CD4-positive, alpha-beta memory T cell (primary cell): ENCODE measurements around the gene SIGLEC8. TPM values are rescaled to one million over a fixed set of nuclear protein-coding genes. Genes with fewer than 3 reads are reported as not detected.
A peak's percentile ranks its signal among the peaks of the same experiment; 100 is the strongest.

Source experiments
- CTCF ChIA-PET: fragments of 350-600 bp; sonication (Branson Sonifier 250); formaldehyde crosslinking; loops from one replicate; lab custom pipeline; 2021; ENCODE audit warnings: inconsistent platforms; ENCODE audit not compliant: partially characterized antibody; lab: Charles Lee
- POLR2A ChIA-PET: fragments of 350-600 bp; sonication (Branson Sonifier 250); formaldehyde crosslinking; loops from one replicate; lab custom pipeline; 2021; ENCODE audit not compliant: partially characterized antibody; lab: Charles Lee
- DNase-seq, 5 donors: peaks; one replicate each; pipeline versions ENCODE4 v3.0.0 to v3.0.0-alpha.2; 2020 to 2022; ENCODE audit warnings: mixed read lengths in 1 of 5
- H3K27ac ChIP-seq: one replicate; pipeline ENCODE4 v1.7.0; 2013; ENCODE audit warnings: low read depth, low read length
- H3K27me3 ChIP-seq: 2 replicates; pipeline ENCODE4 v1.7.0; 2013; ENCODE audit warnings: mild to moderate bottlenecking, low read length, moderate library complexity; ENCODE audit not compliant: insufficient read depth
- H3K36me3 ChIP-seq: 2 replicates; pipeline ENCODE4 v1.7.0; 2013; ENCODE audit warnings: mild to moderate bottlenecking, low read length, moderate library complexity; ENCODE audit not compliant: insufficient read depth
- H3K4me1 ChIP-seq: 2 replicates; pipeline ENCODE4 v1.7.0; 2013; ENCODE audit warnings: mild to moderate bottlenecking, low read length, moderate library complexity; ENCODE audit not compliant: insufficient read depth
- H3K4me3 ChIP-seq, 2 donors: one replicate each; pipeline ENCODE4 v1.7.0; 2013; ENCODE audit warnings: low read length in 2 of 2, mild to moderate bottlenecking in 1 of 2
- H3K9me3 ChIP-seq, 2 donors: one replicate each; pipeline ENCODE4 v1.7.0; 2013; ENCODE audit warnings: low read length in 2 of 2, control low read depth in 1 of 2; ENCODE audit not compliant: control insufficient read depth in 1 of 2
- H3K27ac Mint-ChIP-seq, 7 donors: one replicate each; pipeline ENCODE4 v1.8.0; 2020 to 2021; ENCODE audit warnings: mixed read lengths in 7 of 7, mild to moderate bottlenecking in 6 of 7, inconsistent platforms in 3 of 7, moderate library complexity in 3 of 7
- H3K27me3 Mint-ChIP-seq, 2 donors: one replicate each; pipeline ENCODE4 v1.8.0; 2020 to 2021; ENCODE audit warnings: mixed read lengths in 2 of 2
- H3K36me3 Mint-ChIP-seq, 2 donors: one replicate each; pipeline ENCODE4 v1.8.0; 2020 to 2021; ENCODE audit warnings: mixed read lengths in 2 of 2, inconsistent platforms in 1 of 2, mild to moderate bottlenecking in 1 of 2
- H3K4me1 Mint-ChIP-seq, 4 donors: one replicate each; pipeline ENCODE4 v1.8.0; 2020 to 2021; ENCODE audit warnings: mixed read lengths in 4 of 4, mild to moderate bottlenecking in 1 of 4
- H3K4me3 Mint-ChIP-seq, 8 donors: one replicate each; pipeline ENCODE4 v1.8.0; 2020 to 2021; ENCODE audit warnings: mixed read lengths in 8 of 8, mild to moderate bottlenecking in 7 of 8, moderate library complexity in 6 of 8, inconsistent platforms in 3 of 8
- H3K9me3 Mint-ChIP-seq, 8 donors: one replicate each; pipeline ENCODE4 v1.8.0; 2020 to 2021; ENCODE audit warnings: mixed read lengths in 8 of 8, mild to moderate bottlenecking in 5 of 8, inconsistent platforms in 3 of 8, moderate library complexity in 1 of 8
- intact Hi-C: fragments of 100-400 bp; cut with micrococcal nuclease; formaldehyde crosslinking; loops from one replicate; pipeline ENCODE4 v1.15.1; 2023
- polyA plus RNA-seq, 2 donors: library from polyadenylated mRNA; unstranded; fragments of 300-500 nt; fragmentation: Illumina TruSeq; gene quantifications; one replicate each; pipeline ENCODE4 v1.2.3, GENCODE V29; 2021
- total RNA-seq, 2 experiments: library from RNA; stranded (reverse); gene quantifications; one replicate each; pipeline ENCODE4 v1.2.3, GENCODE V29; 2021

SIGLEC8 gene
- total RNA-seq (not detected), polyA plus RNA-seq (not detected)

GRCh38 chr19:51458051-51458645 lies at the start of gene SIGLEC8:
TSS of gene SIGLEC8 (minus strand) at chr19:51458454. CDS start at chr19:51458387, 67 bp downstream.
- no peak within 1 kb of the TSS for H3K27ac ChIP-seq
- no peaks in the 10 kb centered on the region for H3K36me3 ChIP-seq
- H3K9me3 ChIP-seq = no peaks in the 10 kb centered on the region
- Mint-ChIP-seq H3K36me3 (no peaks in the 10 kb centered on the region), H3K4me1 (peaks cover 2 to 8% (median 4%) of the 10 kb centered on the region in 4 donors), H3K4me3 (no peak within 1 kb of the TSS), H3K27me3 (peaks cover 7 to 25% of the 10 kb centered on the region in 2 donors), H3K9me3 (peaks cover 0 to 4% (median 0%) of the 10 kb centered on the region in 8 donors), H3K27ac (peak within 1 kb of the TSS in 1 of 7 donors; percentile 52)
- no peak within 1 kb of the TSS for H3K4me3 ChIP-seq
- H3K27me3 ChIP-seq = peaks cover 10% of the 10 kb centered on the region
- intact Hi-C loops = no loop called here
- no peak for DNase-seq
- POLR2A ChIA-PET = no interaction called here
- CTCF ChIA-PET = no interaction called here
- H3K4me1 ChIP-seq = no peaks in the 10 kb centered on the region

GRCh38 chr19:51507640-51508058 lies 49.4 kb upstream of the SIGLEC8 start:
- CTCF ChIA-PET = interaction anchor here (2.4 kb wide), 1 partner anchor 9 kb away, joined by 11 read pairs; no protein-coding TSS in a partner anchor
- Mint-ChIP-seq H3K4me1 (no peaks in the 10 kb centered on the region), H3K27me3 (peaks cover 5 to 9% of the 10 kb centered on the region in 2 donors), H3K4me3 (no peak overlapping the region), H3K9me3 (peaks cover 0 to 8% (median 0%) of the 10 kb centered on the region in 8 donors), H3K27ac (no peak overlapping the region), H3K36me3 (no peaks in the 10 kb centered on the region)
- no peaks in the 10 kb centered on the region for H3K9me3 ChIP-seq
- no peaks in the 10 kb centered on the region for H3K36me3 ChIP-seq
- no peaks in the 10 kb centered on the region for H3K4me1 ChIP-seq
- no peak overlapping the region for H3K4me3 ChIP-seq
- H3K27me3 ChIP-seq = no peaks in the 10 kb centered on the region
- intact Hi-C loops = no loop called here
- no peak overlapping the region for H3K27ac ChIP-seq
- POLR2A ChIA-PET = no interaction called here
- DNase-seq = no peak

- no peak for DNase-seq
- CTCF ChIA-PET = interaction anchor here (2.4 kb wide), 1 partner anchor 9 kb away, joined by 11 read pairs; no protein-coding TSS in a partner anchor
These were observed 48.9 kb upstream of the SIGLEC8 start for GRCh38 chr19:51507192-51507591.

GRCh38 chr19:51505904-51506303 lies 47.6 kb upstream of the SIGLEC8 start:
- DNase-seq = no peak
- peaks cover 0 to 8% (median 0%) of the 10 kb centered on the region in 8 donors for H3K9me3 Mint-ChIP-seq
- Histone ChIP-seq H3K36me3 (no peaks in the 10 kb centered on the region), H3K27me3 (no peaks in the 10 kb centered on the region), H3K4me3 (no peak overlapping the region), H3K4me1 (peaks cover 6% of the 10 kb centered on the region), H3K9me3 (no peaks in the 10 kb centered on the region), H3K27ac (no peak overlapping the region)
- intact Hi-C loops = no loop called here
- H3K4me1 Mint-ChIP-seq = peaks cover 0 to 6% (median 2%) of the 10 kb centered on the region in 4 donors
- ChIA-PET CTCF (interaction anchor here (2.4 kb wide), 1 partner anchor 10 kb away, joined by 11 read pairs; no protein-coding TSS in a partner anchor), POLR2A (no interaction called here)
- no peak overlapping the region for H3K27ac Mint-ChIP-seq
- peaks cover 3 to 4% of the 10 kb centered on the region in 2 donors for H3K27me3 Mint-ChIP-seq
- no peak overlapping the region for H3K4me3 Mint-ChIP-seq
- no peaks in the 10 kb centered on the region for H3K36me3 Mint-ChIP-seq

More at GRCh38 chr19:51507192-51507591, 48.9 kb upstream of the SIGLEC8 start:
- H3K36me3 ChIP-seq = no peaks in the 10 kb centered on the region
- no peak overlapping the region for H3K27ac Mint-ChIP-seq
- H3K9me3 ChIP-seq = no peaks in the 10 kb centered on the region
- peaks cover 5 to 9% of the 10 kb centered on the region in 2 donors for H3K27me3 Mint-ChIP-seq
- no peaks in the 10 kb centered on the region for H3K4me1 ChIP-seq
- H3K9me3 Mint-ChIP-seq = peaks cover 0 to 8% (median 0%) of the 10 kb centered on the region in 8 donors
- no peaks in the 10 kb centered on the region for H3K27me3 ChIP-seq
- H3K27ac ChIP-seq = no peak overlapping the region
- POLR2A ChIA-PET = no interaction called here
- no peak overlapping the region for H3K4me3 Mint-ChIP-seq
- intact Hi-C loops = no loop called here
- no peaks in the 10 kb centered on the region for H3K4me1 Mint-ChIP-seq
- H3K36me3 Mint-ChIP-seq = no peaks in the 10 kb centered on the region
- H3K4me3 ChIP-seq = no peak overlapping the region

- POLR2A ChIA-PET = no interaction called here
- peaks cover 2% of the 10 kb centered on the region in 2 donors for H3K27me3 Mint-ChIP-seq
- H3K9me3 Mint-ChIP-seq = peaks cover 0 to 8% (median 0%) of the 10 kb centered on the region in 8 donors
- H3K4me3 ChIP-seq = no peak overlapping the region
- no peak overlapping the region for H3K27ac ChIP-seq
- peaks cover 0 to 6% (median 2%) of the 10 kb centered on the region in 4 donors for H3K4me1 Mint-ChIP-seq
- H3K4me1 ChIP-seq = peaks cover 6% of the 10 kb centered on the region
- intact Hi-C loops = no loop called here
- no peak overlapping the region for H3K27ac Mint-ChIP-seq
- DNase-seq = no peak
- no peaks in the 10 kb centered on the region for H3K9me3 ChIP-seq
- no peaks in the 10 kb centered on the region for H3K36me3 Mint-ChIP-seq
- no peaks in the 10 kb centered on the region for H3K27me3 ChIP-seq
- H3K4me3 Mint-ChIP-seq = no peak overlapping the region
- no peaks in the 10 kb centered on the region for H3K36me3 ChIP-seq
- CTCF ChIA-PET = interaction anchor here (1.2 kb wide), 1 partner anchor 83 kb away, joined by 3 read pairs; no protein-coding TSS in a partner anchor
These were observed 45.6 kb upstream of the SIGLEC8 start for GRCh38 chr19:51503896-51504295.

- ChIA-PET CTCF (interaction anchor here (0.7 to 1.1 kb wide), 2 partner anchors 11 to 12 kb away, joined by 3 read pairs; no protein-coding TSS in a partner anchor), POLR2A (no interaction called here)
- Histone ChIP-seq H3K4me3 (no peak overlapping the region), H3K27ac (no peak overlapping the region), H3K9me3 (no peaks in the 10 kb centered on the region), H3K36me3 (no peaks in the 10 kb centered on the region), H3K27me3 (no peaks in the 10 kb centered on the region), H3K4me1 (peaks cover 6% of the 10 kb centered on the region)
- Mint-ChIP-seq H3K27me3 (peaks cover 2 to 4% of the 10 kb centered on the region in 2 donors), H3K36me3 (no peaks in the 10 kb centered on the region), H3K9me3 (peaks cover 0 to 8% (median 0%) of the 10 kb centered on the region in 8 donors), H3K4me3 (no peak overlapping the region), H3K27ac (no peak overlapping the region), H3K4me1 (peaks cover 0 to 6% (median 2%) of the 10 kb centered on the region in 4 donors)
- no peak for DNase-seq
- intact Hi-C loops = no loop called here
These were observed 45.1 kb upstream of the SIGLEC8 start for GRCh38 chr19:51503286-51503817.

- CTCF ChIA-PET = no interaction called here
- Mint-ChIP-seq H3K36me3 (no peaks in the 10 kb centered on the region), H3K4me3 (peak within 1 kb of the TSS in 1 of 8 donors; percentile 20)
These were observed 43.5 kb upstream of the SIGLEC8 start, which contains the start of gene SIGLEC12 for GRCh38 chr19:51501594-51502263. TSS of gene SIGLEC12 (minus strand) at chr19:51501800. CDS start at chr19:51501733, 67 bp downstream.

More at GRCh38 chr19:51501594-51502263, 43.5 kb upstream of the SIGLEC8 start, which contains the start of gene SIGLEC12:
- Histone ChIP-seq H3K36me3 (no peaks in the 10 kb centered on the region), H3K9me3 (no peaks in the 10 kb centered on the region), H3K4me1 (peaks cover 6% of the 10 kb centered on the region), H3K27me3 (no peaks in the 10 kb centered on the region), H3K27ac (no peak within 1 kb of the TSS), H3K4me3 (no peak within 1 kb of the TSS)
- peaks cover 0 to 8% (median 0%) of the 10 kb centered on the region in 8 donors for H3K9me3 Mint-ChIP-seq
- intact Hi-C loops = no loop called here
- peak within 1 kb of the TSS in 1 of 7 donors; percentile 6 for H3K27ac Mint-ChIP-seq
- peaks cover 2 to 5% of the 10 kb centered on the region in 2 donors for H3K27me3 Mint-ChIP-seq
- DNase-seq = no peak
- POLR2A ChIA-PET = no interaction called here
- H3K4me1 Mint-ChIP-seq = peaks cover 0 to 6% (median 2%) of the 10 kb centered on the region in 4 donors
